K562 (cell line): ENCODE results near the gene HAGHL. TPM values are rescaled to one million over a fixed set of nuclear protein-coding genes. Genes with fewer than 3 reads are reported as not detected.

Source experiments
- ATAC-seq: fragments of 200-7000 bp; cut with Tn5 transposase; 3 replicates; pipeline ENCODE4 v1.9.1; 2020; ENCODE audit warnings: moderate library complexity
- BruUV-seq: library from RNA; stranded (reverse); fragments of 400-500 nt; replicated peaks from 2 replicates; lab custom pipeline; 2021; lab: Mats Ljungman, UMichigan
- CTCF ChIA-PET: fragments of 300-600 bp; formaldehyde crosslinking; extraction: SDS; loops from one replicate; lab custom pipeline; 2021; ENCODE audit warnings: low intra/inter-chr PET ratio; lab: Yijun Ruan, JAX
- POLR2A ChIA-PET: fragments of 300-600, 350-650 bp; sonication (Branson Sonifier 250); formaldehyde crosslinking; extraction: SDS; loops from one replicate; lab custom pipeline; 2021; ENCODE audit warnings: antibody characterized with exemption, inconsistent platforms; lab: Yijun Ruan, JAX
- DNase-seq, 4 experiments: peaks; one replicate each; pipeline versions ENCODE4 v3.0.0 to v3.0.0-alpha.2; 2011 to 2018; ENCODE audit warnings: low spot score in 3 of 4, mixed read lengths in 3 of 4; ENCODE audit errors: extremely low read depth in 1 of 4
- FAIRE-seq: peaks from 2 replicates; lab custom pipeline; 2011; peaks lifted over from hg19 to GRCh38; lab: Jason Lieb, UNC
- H2AFZ ChIP-seq: 2 replicates; pipeline ENCODE4 v1.6.0; 2011; ENCODE audit warnings: low read depth, low read length, control low read depth, inconsistent platforms
- H3K27ac ChIP-seq: fragments of 200-600 bp; 3 replicates; pipeline ENCODE4 v1.8.0; 2011; ENCODE audit warnings: low read depth, mild to moderate bottlenecking, control low read depth, inconsistent platforms, low read length, moderate library complexity, mixed read lengths; ENCODE audit errors: extremely low read depth
- H3K27me3 ChIP-seq, 2 experiments: fragments of 300-600 bp in 1 of 2; 2 replicates in 1 of 2; 3 replicates in 1 of 2; pipeline versions ENCODE4 v1.6.0 to v1.8.0; 2011; ENCODE audit warnings: inconsistent platforms in 2 of 2, low read length in 2 of 2, mild to moderate bottlenecking in 1 of 2, mixed read lengths in 1 of 2, moderate library complexity in 1 of 2; ENCODE audit not compliant: control insufficient read depth in 2 of 2, insufficient read depth in 2 of 2
- H3K36me3 ChIP-seq: fragments of 300-600 bp; 3 replicates; pipeline ENCODE4 v1.8.0; 2011; ENCODE audit warnings: mild to moderate bottlenecking, low read length, inconsistent platforms; ENCODE audit not compliant: control insufficient read depth, insufficient read depth
- H3K4me1 ChIP-seq, 2 experiments: fragments of 200-600 bp in 1 of 2; replicated peaks in 1 of 2; 2 replicates in 1 of 2; 3 replicates in 1 of 2; pipeline versions ENCODE4 v1.5.1 to v1.8.0; 2011; ENCODE audit warnings: inconsistent platforms in 2 of 2, low read length in 2 of 2, mild to moderate bottlenecking in 1 of 2, mixed read lengths in 1 of 2, moderate library complexity in 1 of 2; ENCODE audit not compliant: control insufficient read depth in 2 of 2, insufficient read depth in 2 of 2
- H3K4me2 ChIP-seq: 2 replicates; pipeline ENCODE4 v1.6.1; 2011; ENCODE audit warnings: low read length, control low read depth, inconsistent platforms, mixed read lengths; ENCODE audit not compliant: insufficient read depth
- H3K4me3 ChIP-seq: fragments of 200-600 bp; sonication (generic), shearing (Covaris generic); 2 replicates; pipeline ENCODE4 v1.5.1; 2016; ENCODE audit warnings: control low read depth, inconsistent platforms
- H3K79me2 ChIP-seq: fragments of 200-600 bp; 3 replicates; pipeline ENCODE4 v1.8.0; 2011; ENCODE audit warnings: low read length, inconsistent platforms; ENCODE audit not compliant: control insufficient read depth, insufficient read depth
- H3K9ac ChIP-seq, 2 experiments: 2 replicates each; pipeline versions ENCODE4 v1.6.0 to v1.6.1; 2011; ENCODE audit warnings: low read depth in 2 of 2, low read length in 2 of 2, control low read depth in 1 of 2, inconsistent platforms in 1 of 2, mild to moderate bottlenecking in 1 of 2, mixed read lengths in 1 of 2; ENCODE audit not compliant: insufficient read depth in 1 of 2
- H3K9me1 ChIP-seq: one replicate; pipeline ENCODE4 v1.6.0; 2011; ENCODE audit warnings: inconsistent platforms, mild to moderate bottlenecking, low read length, moderate library complexity; ENCODE audit not compliant: control insufficient read depth, insufficient read depth
- H3K9me3 ChIP-seq: replicated peaks from 2 replicates; pipeline ENCODE4 v1.5.1; 2011; ENCODE audit warnings: low read depth, low read length, inconsistent platforms; ENCODE audit not compliant: control insufficient read depth, insufficient read depth
- H4K20me1 ChIP-seq: replicated peaks from 2 replicates; pipeline ENCODE4 v1.6.1; 2011; ENCODE audit warnings: low read length, inconsistent platforms, mixed read lengths; ENCODE audit not compliant: control insufficient read depth, insufficient read depth
- CCNT2 ChIP-seq: IDR thresholded peaks from 2 replicates; pipeline ENCODE4 v1.6.1; 2011; ENCODE audit warnings: borderline replicate concordance, low read depth, mild to moderate bottlenecking, moderate library complexity, mixed read lengths, low read length; ENCODE audit not compliant: insufficient read length; ENCODE audit errors: extremely low read depth
- POLR2A ChIP-seq: fragments of 450-650 bp; conservative IDR thresholded peaks from 2 replicates; pipeline ENCODE4 v1.6.1; 2016
- POLR2G ChIP-seq: fragments of 200-400 bp; formaldehyde crosslinking; IDR thresholded peaks from 2 replicates; pipeline ENCODE4 v1.6.1; 2017; ENCODE audit warnings: low read depth, mild to moderate bottlenecking, antibody characterized with exemption, low read length, moderate library complexity
- TAF15 ChIP-seq: fragments of 200-400 bp; formaldehyde crosslinking; IDR thresholded peaks from 2 replicates; pipeline ENCODE4 v1.6.1; 2017; ENCODE audit warnings: mild to moderate bottlenecking, low read depth, low read length, moderate library complexity
- WGBS: fragments of 100-300 bp; shearing (Covaris generic); methylation state at CpG from one replicate; pipeline ENCODE4 v1.1.6; 2016; ENCODE audit warnings: low coverage, mixed read lengths; ENCODE audit not compliant: insufficient coverage; ENCODE audit errors: missing lambda C conversion rate; 5-methylcytosine and 5-hydroxymethylcytosine counted together
- in situ Hi-C: fragments of 300-500 bp; cut with MboI; formaldehyde crosslinking; loops from 4 replicates; pipeline ENCODE4 v1.15.0; 2018; ENCODE audit warnings: inconsistent platforms, mixed read lengths
- intact Hi-C: fragments of 100-400 bp; cut with micrococcal nuclease; formaldehyde crosslinking; loops from 2 replicates; pipeline ENCODE4 v1.14.2; 2022
- polyA plus RNA-seq, 8 experiments: library from polyadenylated mRNA; depleted of rRNA in 4 of 8; stranded (reverse) in 5 of 8; unstranded in 3 of 8; fragments of >200 nt; fragmentation: Nextera tagmentation in 2 of 8; fragmentation: Illumina TruSeq in 1 of 8; extraction: Ambion mirVana in 2 of 8; extraction: Trizol in 1 of 8; gene quantifications; 2 replicates each; pipeline versions ENCODE4 v1.2.1 to v1.2.3, GENCODE V29; 2011 to 2014; ENCODE audit warnings: inconsistent platforms in 1 of 8, missing spikeins in 1 of 8
- total RNA-seq, 7 experiments: library from RNA; depleted of rRNA in 6 of 7; stranded (reverse); fragments of >200 nt in 6 of 7; fragmentation: Illumina TruSeq in 2 of 7; extraction: Trizol in 2 of 7; gene quantifications; 2 replicates each; pipeline versions ENCODE4 v1.2.1 to v1.2.3, GENCODE V29; 2011 to 2021; ENCODE audit warnings: low replicate concordance in 1 of 7
- TF ChIP-seq, protein P1 (sequence below): fragments of 450-650 bp; IDR thresholded peaks from 2 replicates; pipeline ENCODE4 v1.6.1; 2018; ENCODE audit not compliant: partially characterized antibody
- TF ChIP-seq, protein P2 (sequence below): sonication (generic); formaldehyde crosslinking; IDR thresholded peaks from 2 replicates; pipeline ENCODE4 v1.8.1; 2023; ENCODE audit warnings: mild to moderate bottlenecking, missing genetic modification reagents

The HAGHL gene
- total and polyA plus RNA-seq, 9 of the 15 experiments (the other 6 are each of a cell fraction or from before 2014, with no cell fraction given), result 0.31 to 83.4 (median 20.7) TPM

DNA sequence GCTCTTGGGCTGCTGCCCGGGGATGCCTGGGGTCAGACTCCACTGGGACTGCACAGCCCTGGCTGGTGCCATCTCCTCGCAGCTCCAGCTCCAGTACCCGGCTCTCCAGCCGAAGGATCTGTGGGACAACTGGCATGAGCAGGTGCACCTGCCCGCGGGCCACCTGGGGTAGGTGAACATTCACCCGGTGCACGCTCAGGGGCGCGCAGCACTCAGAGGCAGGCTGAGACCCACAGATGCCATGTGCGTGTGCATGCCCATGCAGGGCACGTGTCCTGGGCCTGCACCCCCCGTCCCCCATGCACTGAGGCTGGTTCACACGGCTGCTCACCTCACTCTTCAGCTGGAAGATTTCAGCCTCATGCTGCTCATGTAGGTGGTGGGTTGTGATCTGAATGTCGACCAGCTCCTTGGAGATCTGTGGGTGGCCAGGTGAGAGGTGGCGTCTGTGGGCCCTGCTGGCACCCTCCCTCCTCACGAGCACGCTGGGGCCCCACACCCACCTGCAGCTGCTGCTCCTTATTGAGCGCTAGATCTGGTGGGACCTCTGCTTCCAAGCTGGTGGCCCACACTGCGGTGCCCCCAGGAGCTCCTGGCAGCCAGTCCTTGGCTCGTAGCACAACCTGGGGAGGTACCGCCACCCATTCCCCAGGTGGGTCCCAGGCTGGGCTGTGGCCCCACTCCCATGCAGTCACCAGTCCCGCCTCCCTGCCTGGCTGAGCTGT lies 1.3 kb upstream of the HAGHL start:
- no TSS peak for BruUV-seq
- no peaks in the 10 kb centered on the region for H3K27me3 ChIP-seq
- ATAC-seq, result no peak
- H3K9me1 ChIP-seq, result no peaks in the 10 kb centered on the region
- H4K20me1 ChIP-seq, result no peaks in the 10 kb centered on the region; the same call in 1 of the 2 replicates
- intact Hi-C loops, result no loop called here
- no peaks in the 10 kb centered on the region for H3K9me3 ChIP-seq
- H3K4me2 ChIP-seq, result no peak overlapping the region
- peaks cover 27% of the 10 kb centered on the region; the same call in 1 of the 3 replicates for H3K36me3 ChIP-seq
- peaks cover 15 to 97% of the 10 kb centered on the region in 2 experiments for H3K4me1 ChIP-seq
- ChIA-PET POLR2A (interaction anchor here (0.5 to 4.5 kb wide), 6 partner anchors 10 to 47 kb away, joined by 3 to 25 read pairs (median 4); partner anchors contain the start of genes CIAO3 and METRN), CTCF (no interaction called here)
- no peak overlapping the region for H3K4me3 ChIP-seq
- H2AFZ ChIP-seq, result no peak overlapping the region
- no peak overlapping the region for H3K27ac ChIP-seq
- no peak for FAIRE-seq
- H3K9ac ChIP-seq, result peak overlapping the region in 1 of 2 experiments; percentile 84; a peak in 1 of 4 replicates
- DNase-seq, result no peak
- in situ Hi-C loops, result no loop called here
- H3K79me2 ChIP-seq, result peaks cover 51% of the 10 kb centered on the region
- 88% methylated on average over 18 of the region's 23 CpGs for WGBS
- TF ChIP-seq TAF15 (0 out of 2 replicates have a peak, but pooled peaks have one; percentile 21), CCNT2 (peak; percentile 25), POLR2A (peak; percentile 11; the same call in 1 of the 2 replicates), POLR2G (peak; percentile 49)
- TF ChIP-seq, protein P1, sequence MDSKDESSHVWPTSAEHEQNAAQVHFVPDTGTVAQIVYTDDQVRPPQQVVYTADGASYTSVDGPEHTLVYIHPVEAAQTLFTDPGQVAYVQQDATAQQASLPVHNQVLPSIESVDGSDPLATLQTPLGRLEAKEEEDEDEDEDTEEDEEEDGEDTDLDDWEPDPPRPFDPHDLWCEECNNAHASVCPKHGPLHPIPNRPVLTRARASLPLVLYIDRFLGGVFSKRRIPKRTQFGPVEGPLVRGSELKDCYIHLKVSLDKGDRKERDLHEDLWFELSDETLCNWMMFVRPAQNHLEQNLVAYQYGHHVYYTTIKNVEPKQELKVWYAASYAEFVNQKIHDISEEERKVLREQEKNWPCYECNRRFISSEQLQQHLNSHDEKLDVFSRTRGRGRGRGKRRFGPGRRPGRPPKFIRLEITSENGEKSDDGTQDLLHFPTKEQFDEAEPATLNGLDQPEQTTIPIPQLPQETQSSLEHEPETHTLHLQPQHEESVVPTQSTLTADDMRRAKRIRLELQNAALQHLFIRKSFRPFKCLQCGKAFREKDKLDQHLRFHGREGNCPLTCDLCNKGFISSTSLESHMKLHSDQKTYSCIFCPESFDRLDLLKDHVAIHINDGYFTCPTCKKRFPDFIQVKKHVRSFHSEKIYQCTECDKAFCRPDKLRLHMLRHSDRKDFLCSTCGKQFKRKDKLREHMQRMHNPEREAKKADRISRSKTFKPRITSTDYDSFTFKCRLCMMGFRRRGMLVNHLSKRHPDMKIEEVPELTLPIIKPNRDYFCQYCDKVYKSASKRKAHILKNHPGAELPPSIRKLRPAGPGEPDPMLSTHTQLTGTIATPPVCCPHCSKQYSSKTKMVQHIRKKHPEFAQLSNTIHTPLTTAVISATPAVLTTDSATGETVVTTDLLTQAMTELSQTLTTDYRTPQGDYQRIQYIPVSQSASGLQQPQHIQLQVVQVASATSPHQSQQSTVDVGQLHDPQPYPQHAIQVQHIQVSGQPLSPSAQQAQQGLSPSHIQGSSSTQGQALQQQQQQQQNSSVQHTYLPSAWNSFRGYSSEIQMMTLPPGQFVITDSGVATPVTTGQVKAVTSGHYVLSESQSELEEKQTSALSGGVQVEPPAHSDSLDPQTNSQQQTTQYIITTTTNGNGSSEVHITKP, result no peak
- TF ChIP-seq, protein P2, sequence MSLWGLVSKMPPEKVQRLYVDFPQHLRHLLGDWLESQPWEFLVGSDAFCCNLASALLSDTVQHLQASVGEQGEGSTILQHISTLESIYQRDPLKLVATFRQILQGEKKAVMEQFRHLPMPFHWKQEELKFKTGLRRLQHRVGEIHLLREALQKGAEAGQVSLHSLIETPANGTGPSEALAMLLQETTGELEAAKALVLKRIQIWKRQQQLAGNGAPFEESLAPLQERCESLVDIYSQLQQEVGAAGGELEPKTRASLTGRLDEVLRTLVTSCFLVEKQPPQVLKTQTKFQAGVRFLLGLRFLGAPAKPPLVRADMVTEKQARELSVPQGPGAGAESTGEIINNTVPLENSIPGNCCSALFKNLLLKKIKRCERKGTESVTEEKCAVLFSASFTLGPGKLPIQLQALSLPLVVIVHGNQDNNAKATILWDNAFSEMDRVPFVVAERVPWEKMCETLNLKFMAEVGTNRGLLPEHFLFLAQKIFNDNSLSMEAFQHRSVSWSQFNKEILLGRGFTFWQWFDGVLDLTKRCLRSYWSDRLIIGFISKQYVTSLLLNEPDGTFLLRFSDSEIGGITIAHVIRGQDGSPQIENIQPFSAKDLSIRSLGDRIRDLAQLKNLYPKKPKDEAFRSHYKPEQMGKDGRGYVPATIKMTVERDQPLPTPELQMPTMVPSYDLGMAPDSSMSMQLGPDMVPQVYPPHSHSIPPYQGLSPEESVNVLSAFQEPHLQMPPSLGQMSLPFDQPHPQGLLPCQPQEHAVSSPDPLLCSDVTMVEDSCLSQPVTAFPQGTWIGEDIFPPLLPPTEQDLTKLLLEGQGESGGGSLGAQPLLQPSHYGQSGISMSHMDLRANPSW (CRISPR knock-in tag), result no peak
- TF ChIP-seq, all 486 proteins: peak for 4
